WTC11 (cell line): ENCODE data around the gene NCKIPSD.

Source experiments
- ATF1 ChIP-seq: sonication (generic); formaldehyde crosslinking; IDR thresholded peaks from 2 replicates; pipeline ENCODE4 v1.8.1; 2023; ENCODE audit warnings: mild to moderate bottlenecking, moderate library complexity, missing genetic modification reagents
- CREB1 ChIP-seq: sonication (generic); formaldehyde crosslinking; IDR thresholded peaks from 2 replicates; pipeline ENCODE4 v1.8.0; 2023; ENCODE audit warnings: mild to moderate bottlenecking, missing genetic modification reagents
- ELF4 ChIP-seq: sonication (generic); formaldehyde crosslinking; IDR thresholded peaks from 2 replicates; pipeline ENCODE4 v1.8.1; 2022; ENCODE audit warnings: low read depth, mild to moderate bottlenecking, moderate library complexity, missing genetic modification reagents
- TF ChIP-seq, protein P1 (sequence below): fragments of 200-600 bp; IDR thresholded peaks from 2 replicates; pipeline ENCODE4 v1.8.0; 2022; ENCODE audit warnings: antibody characterized with exemption

DNA sequence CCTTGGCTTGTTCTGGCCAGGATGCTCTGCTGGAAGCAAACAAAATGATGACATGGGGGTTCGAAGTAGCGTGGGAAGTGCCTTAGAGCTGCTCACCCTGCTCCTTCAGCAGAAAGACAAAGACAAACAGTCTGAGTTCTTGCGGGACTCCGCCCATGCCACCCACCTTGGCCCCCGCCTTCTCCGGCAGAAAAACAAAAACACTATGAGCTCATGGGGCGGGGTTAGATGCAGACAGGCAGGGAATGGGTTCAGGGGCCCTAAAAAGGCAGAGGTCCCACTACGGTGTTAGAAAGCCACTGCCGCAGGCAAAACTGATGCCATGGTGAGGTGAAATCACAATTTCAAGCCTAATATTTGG lies 9.7 kb upstream of the NCKIPSD start:
- TF ChIP-seq, protein P1, sequence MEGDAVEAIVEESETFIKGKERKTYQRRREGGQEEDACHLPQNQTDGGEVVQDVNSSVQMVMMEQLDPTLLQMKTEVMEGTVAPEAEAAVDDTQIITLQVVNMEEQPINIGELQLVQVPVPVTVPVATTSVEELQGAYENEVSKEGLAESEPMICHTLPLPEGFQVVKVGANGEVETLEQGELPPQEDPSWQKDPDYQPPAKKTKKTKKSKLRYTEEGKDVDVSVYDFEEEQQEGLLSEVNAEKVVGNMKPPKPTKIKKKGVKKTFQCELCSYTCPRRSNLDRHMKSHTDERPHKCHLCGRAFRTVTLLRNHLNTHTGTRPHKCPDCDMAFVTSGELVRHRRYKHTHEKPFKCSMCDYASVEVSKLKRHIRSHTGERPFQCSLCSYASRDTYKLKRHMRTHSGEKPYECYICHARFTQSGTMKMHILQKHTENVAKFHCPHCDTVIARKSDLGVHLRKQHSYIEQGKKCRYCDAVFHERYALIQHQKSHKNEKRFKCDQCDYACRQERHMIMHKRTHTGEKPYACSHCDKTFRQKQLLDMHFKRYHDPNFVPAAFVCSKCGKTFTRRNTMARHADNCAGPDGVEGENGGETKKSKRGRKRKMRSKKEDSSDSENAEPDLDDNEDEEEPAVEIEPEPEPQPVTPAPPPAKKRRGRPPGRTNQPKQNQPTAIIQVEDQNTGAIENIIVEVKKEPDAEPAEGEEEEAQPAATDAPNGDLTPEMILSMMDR: no peak
- TF ChIP-seq CREB1: no peak
- no peak for TF ChIP-seq ELF4
- no peak for TF ChIP-seq ATF1
